ENCODE results near the gene MMP24OS. TPM values are rescaled to one million over a fixed set of nuclear protein-coding genes. Genes with fewer than 3 reads are reported as not detected.

MMP24OS gene
- total and polyA plus RNA-seq, 2 of the 4 experiments (the other 2 are of a cell fraction), result 5.9 to 64.9 TPM

DNA sequence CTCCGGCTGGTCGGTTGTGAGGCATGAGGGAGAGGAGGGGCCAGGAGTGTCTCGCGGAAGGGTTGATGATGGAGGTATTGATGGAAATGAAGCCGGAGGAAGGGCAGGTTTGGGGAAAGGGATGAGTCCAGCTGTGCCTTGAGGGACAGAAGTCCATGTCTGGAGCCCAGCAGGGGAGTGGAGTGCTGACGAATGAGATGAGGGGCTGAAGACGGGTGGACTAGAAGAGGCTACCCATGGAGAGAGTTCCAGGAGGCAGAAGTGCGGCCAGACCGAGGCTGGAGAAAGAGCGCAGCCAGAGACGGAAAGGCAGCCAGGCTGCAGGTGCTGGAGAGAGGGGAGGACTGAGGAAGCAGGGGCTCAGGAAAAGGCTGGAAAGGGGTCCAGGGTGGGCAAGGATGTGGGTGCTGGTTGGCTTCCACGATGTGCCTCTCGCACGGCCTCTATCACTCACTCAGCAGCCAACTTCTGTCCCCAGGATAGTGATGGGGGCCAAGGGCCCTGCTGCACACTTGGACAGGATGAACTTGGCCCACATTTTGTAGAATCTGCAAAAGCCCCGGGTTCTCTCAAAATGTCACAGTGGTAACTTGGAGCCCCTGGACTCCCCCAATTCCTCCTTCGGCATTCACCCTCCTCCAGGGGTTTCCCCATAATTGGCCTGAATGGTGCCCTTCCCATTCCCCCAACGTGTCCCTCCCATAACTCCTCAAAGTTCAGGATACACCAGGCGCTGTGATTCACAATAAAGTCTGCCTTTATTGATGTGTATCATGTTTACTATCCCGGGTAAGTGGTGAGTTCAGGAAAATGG lies 7.3 kb upstream of the MMP24OS start:
- Histone ChIP-seq H3K9me1 (ENCODE audit: insufficient read depth, low read length) (peaks cover 9% of the 10 kb centered on the region), H3K18ac (ENCODE audit: low read depth, low read length) (peak overlapping the region; percentile 68), H3K4me2 (ENCODE audit: low read depth, low read length) (peak overlapping the region; percentile 94), H4K5ac (ENCODE audit: low read depth, low read length) (peak overlapping the region; percentile 98), H2BK5ac (ENCODE audit: low read depth, low read length, poor library complexity, severe bottlenecking) (peak overlapping the region; percentile 71), H3K9me3 (ENCODE audit: control insufficient read depth, insufficient read depth, low read length) (no peaks in the 10 kb centered on the region), H3K23ac (ENCODE audit: low read depth, low read length) (peak overlapping the region; percentile 96), H2BK15ac (ENCODE audit: low read depth, low read length) (peak overlapping the region; percentile 59; the same call in 2 of the 3 replicates), H3K9ac (ENCODE audit: low read depth, low read length) (peak overlapping the region; percentile 87), H4K91ac (ENCODE audit: insufficient read depth, low read depth, low read length) (peak overlapping the region; percentile 95), H2BK20ac (ENCODE audit: low read depth, low read length) (peak overlapping the region; percentile 73), H3K4me3 (ENCODE audit: insufficient read depth, low read depth, low read length) (peak overlapping the region; percentile 82), H3K56ac (ENCODE audit: extremely low read depth, insufficient read depth, low read length) (peak overlapping the region; percentile 77), H3K4ac (ENCODE audit: low read depth, low read length) (peak overlapping the region; percentile 99), H3K14ac (replicated peaks; ENCODE audit: low read depth, low read length) (peak overlapping the region; percentile 100), H3K4me1 (ENCODE audit: control insufficient read depth, insufficient read depth, low read length) (peaks cover 5% of the 10 kb centered on the region), H3K27ac (ENCODE audit: insufficient read depth, low read length) (peak overlapping the region; percentile 89), H2AK9ac (replicated peaks; ENCODE audit: low read depth, low read length, poor library complexity) (peak overlapping the region; percentile 97), H3K36me3 (ENCODE audit: control insufficient read depth, insufficient read depth, low read length) (peaks cover 9% of the 10 kb centered on the region), H2BK120ac (ENCODE audit: low read depth, low read length) (peak overlapping the region; percentile 93), H3K27me3 (ENCODE audit: control insufficient read depth, insufficient read depth, low read length) (no peaks in the 10 kb centered on the region), H4K8ac (ENCODE audit: low read depth in 2 of 2, low read length in 2 of 2) (peak overlapping the region; percentile 95 to 98), H2AK5ac (ENCODE audit: low read depth, low read length) (peak overlapping the region; percentile 96), H4K20me1 (ENCODE audit: insufficient read depth, low read length) (0 out of 2 replicates have a peak, but pooled peaks cover 4% of the 10 kb centered on the region), H3K79me1 (ENCODE audit: low read depth in 1 of 2, low read length in 2 of 2) (peaks cover under 1 to 52% of the 10 kb centered on the region in 2 experiments), H2AFZ (replicated peaks; ENCODE audit: low read length, poor library complexity) (peak overlapping the region; percentile 97)
- TF ChIP-seq CEBPB (IDR thresholded peaks at IDR 0.05; ENCODE audit: low read depth, low read length), result no peak
- TF ChIP-seq RCOR1 (IDR thresholded peaks at IDR 0.05; ENCODE audit: insufficient replicate concordance, low read length), result no peak
- no peak for TF ChIP-seq POLR2A (IDR thresholded peaks at IDR 0.05; ENCODE audit: low read depth, low read length)
- no peak; the same call in 1 of the 2 replicates for TF ChIP-seq FOS (IDR thresholded peaks at IDR 0.05; ENCODE audit: low read depth, low read length)
- TF ChIP-seq BHLHE40 (IDR thresholded peaks at IDR 0.05; ENCODE audit: low read depth, low read length), result no peak
- TF ChIP-seq, protein P1, sequence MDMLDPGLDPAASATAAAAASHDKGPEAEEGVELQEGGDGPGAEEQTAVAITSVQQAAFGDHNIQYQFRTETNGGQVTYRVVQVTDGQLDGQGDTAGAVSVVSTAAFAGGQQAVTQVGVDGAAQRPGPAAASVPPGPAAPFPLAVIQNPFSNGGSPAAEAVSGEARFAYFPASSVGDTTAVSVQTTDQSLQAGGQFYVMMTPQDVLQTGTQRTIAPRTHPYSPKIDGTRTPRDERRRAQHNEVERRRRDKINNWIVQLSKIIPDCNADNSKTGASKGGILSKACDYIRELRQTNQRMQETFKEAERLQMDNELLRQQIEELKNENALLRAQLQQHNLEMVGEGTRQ (IDR thresholded peaks at IDR 0.05; ENCODE audit: low read depth, low read length), result no peak
- TF ChIP-seq MAZ (IDR thresholded peaks at IDR 0.05; ENCODE audit: borderline replicate concordance, low read depth, low read length), result no peak
- TF ChIP-seq CHD1 (IDR thresholded peaks at IDR 0.05; ENCODE audit: low read depth, low read length), result no peak
- TF ChIP-seq MXI1 (IDR thresholded peaks at IDR 0.05; ENCODE audit: borderline replicate concordance, low read depth, low read length), result no peak; the same call in 1 of the 2 replicates
- ATAC-seq (ENCODE audit: low read depth), result peak; percentile 10
- ChIA-PET CTCF (interaction anchor here (1.2 kb wide), 1 partner anchor 19 kb away, joined by 4 read pairs; no protein-coding TSS in a partner anchor), POLR2A (ENCODE audit: unreplicated experiment) (interaction anchor here (0.5 to 1.9 kb wide), 6 partner anchors 9 to 295 kb away, joined by 3 to 5 read pairs (median 4); no protein-coding TSS in a partner anchor)
- dilution Hi-C loops (cut with HindIII; ENCODE audit: low sequenced_read_pairs, unreplicated experiment), result no loop called here
- WGBS, 2 experiments (ENCODE audit: extremely low coverage in 2 of 2, insufficient read length in 1 of 2), result 17% methylated on average over 8 of the region's 19 CpGs; no CpG with 5 or more reads in 1 of the 2 experiments
- intact Hi-C loops (cut with micrococcal nuclease), result no loop called here
- BruUV-seq (replicated peaks), result no TSS peak
- DNase-seq, result no peak
- in situ Hi-C loops (cut with MboI; ENCODE audit: low sequenced_read_pairs), result no loop called here
